CD4-positive, alpha-beta T cell (primary cell): ENCODE data around the gene SPINK1. TPM values are rescaled to one million over a fixed set of nuclear protein-coding genes. Genes with fewer than 3 reads are reported as not detected.

Source experiments
- ATAC-seq: fragments of 200-7000 bp; cut with Tn5 transposase; one replicate; pipeline ENCODE4 v1.10.0; 2022; ENCODE audit warnings: mild to moderate bottlenecking; ENCODE audit not compliant: poor library complexity
- CTCF ChIA-PET: fragments of 350-600 bp; sonication (Branson Sonifier 250); formaldehyde crosslinking; loops from one replicate; lab custom pipeline; 2021; ENCODE audit warnings: antibody characterized with exemption, inconsistent platforms; lab: Charles Lee
- POLR2A ChIA-PET: fragments of 350-600 bp; sonication (Branson Sonifier 250); formaldehyde crosslinking; loops from one replicate; lab custom pipeline; 2021; ENCODE audit warnings: antibody characterized with exemption, inconsistent platforms; lab: Charles Lee
- DNase-seq, 14 experiments: peaks; one replicate each; pipeline ENCODE4 v3.0.0-alpha.2; 2013 to 2020; ENCODE audit warnings: mixed read lengths in 2 of 14
- H3K27ac ChIP-seq, 2 donors: one replicate each; pipeline versions ENCODE4 v1.5.1 to v1.7.0; 2013; ENCODE audit warnings: low read length in 2 of 2, low read depth in 1 of 2, mild to moderate bottlenecking in 1 of 2
- H3K27me3 ChIP-seq, 2 experiments: 1 replicate in 1 of 2; 2 replicates in 1 of 2; pipeline versions ENCODE4 v1.6.1 to v1.7.0; 2013; ENCODE audit warnings: low read length in 2 of 2, control low read depth in 1 of 2, mild to moderate bottlenecking in 1 of 2, moderate library complexity in 1 of 2; ENCODE audit not compliant: insufficient read depth in 2 of 2, control insufficient read depth in 1 of 2
- H3K36me3 ChIP-seq: one replicate; pipeline ENCODE4 v1.6.1; 2013; ENCODE audit warnings: low read length, control low read depth; ENCODE audit not compliant: insufficient read depth
- H3K4me1 ChIP-seq: one replicate; pipeline ENCODE4 v1.6.1; 2013; ENCODE audit warnings: low read length, control low read depth; ENCODE audit not compliant: insufficient read depth
- H3K4me3 ChIP-seq: one replicate; pipeline ENCODE4 v1.5.1; 2013; ENCODE audit warnings: mild to moderate bottlenecking, low read length, moderate library complexity
- H3K9me3 ChIP-seq, 2 experiments: 1 replicate in 1 of 2; 2 replicates in 1 of 2; pipeline versions ENCODE4 v1.6.1 to v1.7.0; 2013; ENCODE audit warnings: low read length in 2 of 2, mild to moderate bottlenecking in 2 of 2, control low read depth in 1 of 2, moderate library complexity in 1 of 2; ENCODE audit not compliant: control insufficient read depth in 1 of 2, insufficient read depth in 1 of 2
- H3K27ac Mint-ChIP-seq: one replicate; pipeline ENCODE4 v1.8.0; 2020; ENCODE audit warnings: mixed read lengths
- H3K27me3 Mint-ChIP-seq: one replicate; pipeline ENCODE4 v1.8.0; 2021; ENCODE audit warnings: mixed read lengths
- H3K36me3 Mint-ChIP-seq: one replicate; pipeline ENCODE4 v1.8.0; 2021; ENCODE audit warnings: low read depth, mixed read lengths
- H3K4me1 Mint-ChIP-seq: one replicate; pipeline ENCODE4 v1.8.0; 2021; ENCODE audit warnings: low read depth, mixed read lengths
- H3K4me3 Mint-ChIP-seq: one replicate; pipeline ENCODE4 v1.8.0; 2020; ENCODE audit warnings: mild to moderate bottlenecking, mixed read lengths
- H3K9me3 Mint-ChIP-seq: one replicate; pipeline ENCODE4 v1.8.0; 2020; ENCODE audit warnings: mixed read lengths
- CTCF ChIP-seq: fragments of 200-600 bp; IDR thresholded peaks from one replicate; pipeline ENCODE4 v1.8.0; 2022; ENCODE audit warnings: antibody characterized with exemption, mild to moderate bottlenecking
- intact Hi-C, 2 experiments: fragments of 100-400 bp; cut with DNase I in 1 of 2; cut with micrococcal nuclease in 1 of 2; formaldehyde crosslinking; loops; one replicate each; pipeline versions ENCODE4 v1.15.1 to v1.9.0; 2023 to 2025; cut with DNase I, micrococcal nuclease
- total RNA-seq, 174 experiments: library from RNA in 2 of 174; stranded (reverse) in 2 of 174; gene quantifications; one replicate each; pipeline ENCODE4 v1.2.3 and lab custom pipeline; 2021 to 2026

Gene SPINK1
- total RNA-seq, 2 experiments from 2014 or later, result not detected

GRCh38 chr5:147813696-147814095 is 17.8 kb downstream of the SPINK1 start:
- H3K36me3 ChIP-seq, result no peaks in the 10 kb centered on the region
- H3K9me3 ChIP-seq, result no peaks in the 10 kb centered on the region
- Mint-ChIP-seq H3K27ac (no peak overlapping the region), H3K36me3 (no peaks in the 10 kb centered on the region), H3K4me1 (no peaks in the 10 kb centered on the region), H3K9me3 (no peaks in the 10 kb centered on the region), H3K4me3 (no peak overlapping the region), H3K27me3 (no peaks in the 10 kb centered on the region)
- no peak for ATAC-seq
- no peak overlapping the region for H3K27ac ChIP-seq
- intact Hi-C loops, result no loop called here
- TF ChIP-seq CTCF, result no peak
- ChIA-PET CTCF (interaction anchor here (1.0 kb wide), 1 partner anchor 9 kb away, joined by 3 read pairs; no protein-coding TSS in a partner anchor), POLR2A (no interaction called here)
- no peaks in the 10 kb centered on the region for H3K27me3 ChIP-seq
- H3K4me1 ChIP-seq, result no peaks in the 10 kb centered on the region
- H3K4me3 ChIP-seq, result no peak overlapping the region
- no peak for DNase-seq

- Mint-ChIP-seq H3K4me3 (no peak overlapping the region), H3K27me3 (no peaks in the 10 kb centered on the region), H3K36me3 (no peaks in the 10 kb centered on the region), H3K4me1 (no peaks in the 10 kb centered on the region), H3K9me3 (no peaks in the 10 kb centered on the region), H3K27ac (no peak overlapping the region)
- DNase-seq (no peak), ATAC-seq (no peak)
- intact Hi-C loops, result no loop called here
- H3K4me3 ChIP-seq, result no peak overlapping the region
- no peaks in the 10 kb centered on the region for H3K9me3 ChIP-seq
- H3K4me1 ChIP-seq, result no peaks in the 10 kb centered on the region
- TF ChIP-seq CTCF, result no peak
- no peak overlapping the region for H3K27ac ChIP-seq
- no peaks in the 10 kb centered on the region for H3K36me3 ChIP-seq
- ChIA-PET POLR2A (no interaction called here), CTCF (no interaction called here)
- no peaks in the 10 kb centered on the region for H3K27me3 ChIP-seq
Observed at GRCh38 chr5:147809830-147810666, 21.4 kb downstream of the SPINK1 start.

- intact Hi-C loops, result no loop called here
- Histone ChIP-seq H3K9me3 (no peaks in the 10 kb centered on the region), H3K27ac (no peak overlapping the region), H3K4me3 (no peak overlapping the region), H3K4me1 (no peaks in the 10 kb centered on the region), H3K36me3 (no peaks in the 10 kb centered on the region), H3K27me3 (no peaks in the 10 kb centered on the region)
- POLR2A ChIA-PET, result interaction anchor here (0.6 kb wide), 1 partner anchor 187 kb away, joined by 5 read pairs; no protein-coding TSS in a partner anchor
- Mint-ChIP-seq H3K36me3 (no peaks in the 10 kb centered on the region), H3K9me3 (no peaks in the 10 kb centered on the region), H3K27ac (no peak overlapping the region), H3K4me1 (no peaks in the 10 kb centered on the region), H3K4me3 (no peak overlapping the region), H3K27me3 (no peaks in the 10 kb centered on the region)
- DNase-seq (peak in 3 of 14 experiments; percentile 53 to 69 (median 67)), ATAC-seq (no peak)
- TF ChIP-seq CTCF, result no peak
- CTCF ChIA-PET, result no interaction called here
Observed at GRCh38 chr5:147805030-147805454, 26.4 kb downstream of the SPINK1 start.
